OCI-LY1 (cell line): ENCODE data around the gene EYA3.

Experiments used
- H2AFZ ChIP-seq: fragments of 200-600 bp; sonication (generic), shearing (Covaris generic); 2 replicates; pipeline ENCODE4 v1.6.0; 2014; ENCODE audit warnings: antibody characterized with exemption, mild to moderate bottlenecking, low read length
- H3F3A ChIP-seq: fragments of 200-600 bp; sonication (generic), shearing (Covaris generic); 2 replicates; pipeline ENCODE4 v1.6.0; 2014; ENCODE audit warnings: mild to moderate bottlenecking, antibody characterized with exemption, low read length, moderate library complexity; ENCODE audit not compliant: insufficient read depth
- H3K27ac ChIP-seq: fragments of 200-600 bp; sonication (generic); 2 replicates; pipeline ENCODE4 v1.5.1; 2014; ENCODE audit warnings: low read length, mixed run types, mild to moderate bottlenecking, low read depth; ENCODE audit not compliant: poor library complexity, severe bottlenecking
- H3K27me3 ChIP-seq: fragments of 200-600 bp; sonication (generic); 2 replicates; pipeline ENCODE4 v1.6.0; 2014; ENCODE audit warnings: antibody characterized with exemption, mild to moderate bottlenecking, low read length, moderate library complexity; ENCODE audit not compliant: insufficient read depth
- H3K36me3 ChIP-seq: fragments of 200-600 bp; sonication (generic); 2 replicates; pipeline ENCODE4 v1.6.1; 2014; ENCODE audit warnings: mild to moderate bottlenecking, antibody characterized with exemption, low read length, moderate library complexity, mixed read lengths; ENCODE audit not compliant: insufficient read depth
- H3K4me1 ChIP-seq: fragments of 200-600 bp; sonication (generic); 2 replicates; pipeline ENCODE4 v1.5.1; 2014; ENCODE audit warnings: mild to moderate bottlenecking, low read length, moderate library complexity; ENCODE audit not compliant: insufficient read depth, severe bottlenecking
- H3K4me2 ChIP-seq: fragments of 200-600 bp; sonication (generic), shearing (Covaris generic); 2 replicates; pipeline ENCODE4 v1.6.1; 2014; ENCODE audit warnings: low read length
- H3K4me3 ChIP-seq: fragments of 200-600 bp; sonication (generic); 2 replicates; pipeline ENCODE4 v1.5.1; 2014; ENCODE audit warnings: low read length, low read depth, mild to moderate bottlenecking, mixed read lengths; ENCODE audit not compliant: poor library complexity, severe bottlenecking
- H3K79me2 ChIP-seq: fragments of 200-600 bp; shearing (Covaris generic); 2 replicates; pipeline ENCODE4 v1.6.1; 2016; ENCODE audit warnings: mixed run types, low read length, mixed read lengths; ENCODE audit not compliant: insufficient read depth
- H3K9ac ChIP-seq: fragments of 200-600 bp; sonication (generic), shearing (Covaris generic); 2 replicates; pipeline ENCODE4 v1.6.1; 2014; ENCODE audit warnings: mild to moderate bottlenecking, low read length, mixed read lengths
- H3K9me2 ChIP-seq: fragments of 200-600 bp; sonication (generic), shearing (Covaris generic); 2 replicates; pipeline ENCODE4 v1.6.1; 2014; ENCODE audit warnings: low read depth, mild to moderate bottlenecking, low read length, mixed read lengths
- H3K9me3 ChIP-seq: fragments of 200-600 bp; shearing (Covaris generic); 2 replicates; pipeline ENCODE4 v1.6.1; 2014; ENCODE audit warnings: low read length, mixed read lengths
- H4K20me1 ChIP-seq: fragments of 200-600 bp; sonication (generic), shearing (Covaris generic); 2 replicates; pipeline ENCODE4 v1.6.0; 2016; ENCODE audit warnings: mild to moderate bottlenecking, low read length; ENCODE audit not compliant: insufficient read depth
- EZH2 ChIP-seq: fragments of 200-600 bp; sonication (generic), shearing (Covaris generic); IDR thresholded peaks from 2 replicates; pipeline ENCODE4 v1.8.0; 2017; ENCODE audit warnings: borderline replicate concordance, mixed run types, mild to moderate bottlenecking, antibody characterized with exemption, low read length, moderate library complexity, mixed read lengths
- TF ChIP-seq, protein P1 (sequence below): fragments of 200-600 bp; sonication (generic), shearing (Covaris generic); IDR thresholded peaks from 2 replicates; pipeline ENCODE4 v1.5.1; 2017; ENCODE audit warnings: mild to moderate bottlenecking, antibody characterized with exemption, low read length, moderate library complexity, mixed read lengths

EYA3 gene, protein sequence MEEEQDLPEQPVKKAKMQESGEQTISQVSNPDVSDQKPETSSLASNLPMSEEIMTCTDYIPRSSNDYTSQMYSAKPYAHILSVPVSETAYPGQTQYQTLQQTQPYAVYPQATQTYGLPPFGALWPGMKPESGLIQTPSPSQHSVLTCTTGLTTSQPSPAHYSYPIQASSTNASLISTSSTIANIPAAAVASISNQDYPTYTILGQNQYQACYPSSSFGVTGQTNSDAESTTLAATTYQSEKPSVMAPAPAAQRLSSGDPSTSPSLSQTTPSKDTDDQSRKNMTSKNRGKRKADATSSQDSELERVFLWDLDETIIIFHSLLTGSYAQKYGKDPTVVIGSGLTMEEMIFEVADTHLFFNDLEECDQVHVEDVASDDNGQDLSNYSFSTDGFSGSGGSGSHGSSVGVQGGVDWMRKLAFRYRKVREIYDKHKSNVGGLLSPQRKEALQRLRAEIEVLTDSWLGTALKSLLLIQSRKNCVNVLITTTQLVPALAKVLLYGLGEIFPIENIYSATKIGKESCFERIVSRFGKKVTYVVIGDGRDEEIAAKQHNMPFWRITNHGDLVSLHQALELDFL

DNA sequence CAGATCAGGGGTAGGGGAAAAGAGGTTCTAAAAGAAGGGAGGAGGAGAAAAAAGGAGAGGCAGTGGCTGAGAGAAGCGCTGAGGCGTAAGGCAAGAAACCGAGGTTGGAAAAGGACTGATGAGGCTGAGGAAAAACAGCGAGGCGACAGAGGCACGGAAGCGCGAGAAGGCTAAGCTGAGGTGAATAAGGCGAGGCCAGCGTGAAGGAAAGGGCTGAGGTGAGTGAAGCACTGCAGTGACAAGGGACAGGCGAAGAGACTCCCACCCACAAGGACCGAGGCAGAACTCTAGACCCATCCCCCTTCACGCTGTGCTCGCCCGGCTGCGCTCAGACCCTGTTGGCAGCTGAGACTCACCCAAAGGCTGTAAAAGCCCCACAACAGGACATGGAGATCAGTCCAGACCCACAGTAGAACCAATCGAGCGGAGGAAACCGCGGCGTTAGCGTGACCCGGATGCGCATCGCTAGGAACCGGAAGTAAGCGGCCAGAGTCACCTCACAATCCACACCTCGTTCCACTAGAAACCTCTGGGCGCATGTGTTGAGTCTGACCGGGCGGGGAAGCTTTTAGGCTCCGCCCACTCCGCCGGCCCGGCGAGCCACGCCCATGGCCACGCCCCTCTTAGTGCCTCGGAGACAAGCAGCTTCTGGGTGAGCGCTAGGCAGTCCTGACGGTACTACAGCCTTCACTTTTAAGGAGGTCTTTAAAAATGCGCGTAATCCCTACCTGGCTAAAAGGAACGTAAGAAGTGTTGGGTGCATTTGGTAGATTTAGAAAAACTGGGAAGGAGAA, at the start of gene EYA3:
EYA3 (minus strand) TSS at position 443 of the 794 bp plus-strand sequence. CDS start 30,584 bp downstream, outside the sequence.
- no peaks in the 10 kb centered on the region for H3K9me3 ChIP-seq
- H3K36me3 ChIP-seq = no peaks in the 10 kb centered on the region
- H3K4me2 ChIP-seq = peak within 1 kb of the TSS; percentile 99
- H3K27me3 ChIP-seq = no peaks in the 10 kb centered on the region
- H3K4me1 ChIP-seq = peaks cover 67% of the 10 kb centered on the region
- peak within 1 kb of the TSS; percentile 74 for H3K4me3 ChIP-seq
- H2AFZ ChIP-seq = no peak within 1 kb of the TSS
- peak within 1 kb of the TSS; percentile 88 for H3K27ac ChIP-seq
- H3K79me2 ChIP-seq = peaks cover 45% of the 10 kb centered on the region
- TF ChIP-seq EZH2 = no peak
- TF ChIP-seq, protein P1, sequence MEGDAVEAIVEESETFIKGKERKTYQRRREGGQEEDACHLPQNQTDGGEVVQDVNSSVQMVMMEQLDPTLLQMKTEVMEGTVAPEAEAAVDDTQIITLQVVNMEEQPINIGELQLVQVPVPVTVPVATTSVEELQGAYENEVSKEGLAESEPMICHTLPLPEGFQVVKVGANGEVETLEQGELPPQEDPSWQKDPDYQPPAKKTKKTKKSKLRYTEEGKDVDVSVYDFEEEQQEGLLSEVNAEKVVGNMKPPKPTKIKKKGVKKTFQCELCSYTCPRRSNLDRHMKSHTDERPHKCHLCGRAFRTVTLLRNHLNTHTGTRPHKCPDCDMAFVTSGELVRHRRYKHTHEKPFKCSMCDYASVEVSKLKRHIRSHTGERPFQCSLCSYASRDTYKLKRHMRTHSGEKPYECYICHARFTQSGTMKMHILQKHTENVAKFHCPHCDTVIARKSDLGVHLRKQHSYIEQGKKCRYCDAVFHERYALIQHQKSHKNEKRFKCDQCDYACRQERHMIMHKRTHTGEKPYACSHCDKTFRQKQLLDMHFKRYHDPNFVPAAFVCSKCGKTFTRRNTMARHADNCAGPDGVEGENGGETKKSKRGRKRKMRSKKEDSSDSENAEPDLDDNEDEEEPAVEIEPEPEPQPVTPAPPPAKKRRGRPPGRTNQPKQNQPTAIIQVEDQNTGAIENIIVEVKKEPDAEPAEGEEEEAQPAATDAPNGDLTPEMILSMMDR = no peak
- peak within 1 kb of the TSS; percentile 83 for H3K9ac ChIP-seq
- no peaks in the 10 kb centered on the region for H4K20me1 ChIP-seq
- H3F3A ChIP-seq = 0 out of 2 replicates have a peak, but pooled peaks cover 4% of the 10 kb centered on the region
- H3K9me2 ChIP-seq = no peaks in the 10 kb centered on the region

DNA sequence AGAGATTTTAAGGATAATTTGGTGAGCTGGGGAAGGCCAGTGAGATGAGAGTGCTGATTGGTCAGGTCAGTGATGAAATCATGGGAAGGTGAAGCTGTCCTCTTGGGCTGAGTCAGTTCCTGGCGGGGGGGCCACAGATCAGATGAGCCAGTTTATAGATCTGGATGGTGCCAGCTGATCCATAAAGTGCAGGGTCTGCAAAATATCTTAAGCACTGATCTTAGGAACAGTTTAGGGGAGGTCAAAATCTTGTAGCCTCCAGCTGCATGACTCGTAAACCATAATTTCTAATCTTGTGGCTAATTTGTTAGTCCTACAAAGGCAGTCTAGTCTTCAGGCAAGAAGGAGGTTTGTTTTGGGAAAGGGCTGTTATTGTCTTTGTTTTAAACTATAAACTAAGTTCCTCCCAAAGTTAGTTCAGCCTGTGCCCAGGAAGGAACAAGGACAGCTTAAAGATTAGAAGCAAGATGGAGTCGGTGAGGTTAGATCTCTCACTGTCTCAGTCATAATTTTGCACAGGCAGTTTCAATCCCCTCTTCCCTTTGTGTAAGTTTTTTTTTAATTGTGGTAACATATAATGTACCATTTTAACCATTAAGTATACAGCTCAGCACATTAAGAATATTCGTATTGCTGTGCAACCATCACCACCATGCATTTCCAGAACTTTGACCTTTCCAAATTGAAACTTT, 48.7 kb upstream of the EYA3 start:
- no peaks in the 10 kb centered on the region for H3K9me2 ChIP-seq
- no peaks in the 10 kb centered on the region for H3K79me2 ChIP-seq
- peak overlapping the region; percentile 1 for H3K27ac ChIP-seq
- no peak overlapping the region for H3K4me2 ChIP-seq
- no peak overlapping the region; the same call in 1 of the 2 replicates for H2AFZ ChIP-seq
- H3K36me3 ChIP-seq = peaks cover 5% of the 10 kb centered on the region; the same call in 1 of the 2 replicates
- H3K4me1 ChIP-seq = peaks cover 39% of the 10 kb centered on the region
- no peak overlapping the region for H3K9ac ChIP-seq
- no peak overlapping the region for H3K4me3 ChIP-seq
- TF ChIP-seq, protein P1 = no peak
- TF ChIP-seq EZH2 = no peak
- no peaks in the 10 kb centered on the region for H3F3A ChIP-seq
- H3K27me3 ChIP-seq = no peaks in the 10 kb centered on the region
- H4K20me1 ChIP-seq = no peaks in the 10 kb centered on the region
- H3K9me3 ChIP-seq = peaks cover 6% of the 10 kb centered on the region; the same call in 1 of the 2 replicates
